GM21737 (cell line): ENCODE measurements around the gene COX7B.
"Not testable (repeated sequence)": the region's sequence is repeated elsewhere in the genome, so short reads cannot be mapped to it uniquely, and the experiment has no call there.

Experiments
- ATAC-seq: cut with Tn5 transposase; IDR thresholded peaks from one replicate; pipeline ENCODE4 v1.9.1; 2021; ENCODE audit warnings: mild to moderate bottlenecking, moderate library complexity; ENCODE audit not compliant: unreplicated experiment

The COX7B gene, protein sequence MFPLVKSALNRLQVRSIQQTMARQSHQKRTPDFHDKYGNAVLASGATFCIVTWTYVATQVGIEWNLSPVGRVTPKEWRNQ

DNA sequence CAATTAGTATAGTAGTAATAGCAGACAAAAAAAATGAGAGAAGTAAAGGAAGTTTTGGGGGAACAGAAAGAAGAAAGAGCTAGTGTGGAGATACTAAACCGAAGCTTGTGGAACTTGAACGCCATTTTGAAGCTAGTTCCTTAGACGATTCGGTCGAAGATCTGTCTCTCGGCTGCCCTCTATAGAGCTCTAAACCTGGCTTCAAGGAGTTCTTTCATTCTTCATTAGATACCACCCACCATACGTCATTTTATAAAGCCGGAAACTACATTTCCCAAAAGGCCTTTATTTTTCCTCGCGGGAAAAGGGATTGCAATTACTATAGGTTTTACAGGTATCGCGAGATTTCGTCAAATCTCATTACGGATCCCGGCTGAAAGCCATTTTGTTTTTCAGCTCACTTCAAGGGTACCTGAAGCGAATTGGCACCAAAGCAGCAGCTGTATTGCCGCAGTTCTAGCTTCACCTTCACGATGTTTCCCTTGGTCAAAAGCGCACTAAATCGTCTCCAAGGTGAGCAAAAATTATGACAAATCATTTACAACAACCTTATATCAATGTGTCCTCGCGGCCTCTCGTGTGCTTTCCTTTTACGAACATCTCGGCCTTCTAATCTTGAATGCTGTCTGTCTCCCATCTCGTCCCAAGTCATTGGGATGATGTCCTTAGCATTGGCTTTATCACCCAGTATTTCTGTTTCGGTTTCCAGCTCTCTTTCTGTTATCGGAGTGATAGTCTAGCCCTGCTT is at the start of gene COX7B:
TSS of gene COX7B (plus strand) at position 388 of the 748 bp plus-strand sequence. CDS start at position 474, 86 bp downstream.
- ATAC-seq: peak; percentile 66

- ATAC-seq: no peak
Measured at GRCh38 chrX:77875372-77875771, 23.9 kb upstream of the COX7B start.

DNA sequence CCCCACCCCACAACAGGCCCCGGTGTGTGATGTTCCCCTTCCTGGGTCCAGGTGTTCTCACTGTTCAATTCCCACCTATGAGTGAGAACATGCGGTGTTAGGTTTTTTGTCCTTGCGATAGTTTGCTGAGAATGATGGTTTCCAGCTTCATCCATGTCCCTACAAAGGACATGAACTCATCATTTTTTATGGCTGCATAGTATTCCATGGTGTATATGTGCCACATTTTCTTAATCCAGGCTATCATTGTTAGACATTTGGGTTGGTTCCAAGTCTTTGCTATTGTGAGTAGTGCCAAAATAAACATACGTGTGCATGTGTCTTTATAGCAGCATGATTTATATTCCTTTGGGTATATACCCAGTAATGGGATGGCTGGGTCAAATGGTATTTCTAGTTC is 17.9 kb upstream of the COX7B start:
- ATAC-seq: not testable (repeated sequence)

DNA sequence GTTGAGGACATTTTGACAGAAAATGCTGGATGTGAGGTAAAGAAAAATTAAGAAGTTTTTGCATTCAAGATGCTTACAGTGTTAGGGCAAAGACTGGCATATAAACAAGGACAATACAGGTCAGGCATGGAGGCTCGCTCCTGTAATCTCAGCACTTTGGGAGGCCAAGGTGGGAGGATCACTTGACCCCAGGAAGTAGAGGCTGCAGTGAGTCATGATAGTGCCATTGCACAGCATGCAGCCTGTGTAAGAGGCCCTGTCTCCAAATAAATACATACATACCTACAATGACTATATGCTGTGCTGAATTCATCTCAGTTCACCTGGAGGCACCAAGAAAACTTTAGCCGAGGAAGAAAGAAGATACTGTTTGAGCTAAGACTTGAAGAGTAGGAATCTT is 6.4 kb upstream of the COX7B start:
- ATAC-seq: no peak

DNA sequence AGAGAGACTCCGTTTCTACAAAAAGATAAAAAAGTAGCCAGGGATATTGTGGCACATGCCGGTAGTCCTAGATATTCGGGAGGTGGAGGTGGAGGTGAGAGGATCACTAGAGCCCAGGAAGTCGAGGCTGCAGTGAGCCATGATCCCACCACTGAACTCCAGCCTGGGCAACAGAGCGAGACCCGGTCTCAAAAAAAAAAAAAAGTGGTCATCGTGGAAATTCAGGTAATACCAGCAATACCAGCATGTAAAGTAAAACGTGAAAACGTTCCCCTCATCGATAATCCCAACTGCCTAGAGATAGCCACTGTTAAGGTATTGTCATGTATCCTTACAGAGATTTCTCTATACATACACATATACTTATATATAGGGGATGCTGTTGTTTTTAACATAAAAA is 5.6 kb upstream of the COX7B start:
- ATAC-seq: no peak

GRCh38 chrX:77894921-77895886 is 4.1 kb upstream of the COX7B start, which contains the start of gene MAGT1:
TSS of gene MAGT1 (minus strand) at chrX:77895435. CDS start at chrX:77895410, 25 bp downstream.
- peak; percentile 86 for ATAC-seq

DNA sequence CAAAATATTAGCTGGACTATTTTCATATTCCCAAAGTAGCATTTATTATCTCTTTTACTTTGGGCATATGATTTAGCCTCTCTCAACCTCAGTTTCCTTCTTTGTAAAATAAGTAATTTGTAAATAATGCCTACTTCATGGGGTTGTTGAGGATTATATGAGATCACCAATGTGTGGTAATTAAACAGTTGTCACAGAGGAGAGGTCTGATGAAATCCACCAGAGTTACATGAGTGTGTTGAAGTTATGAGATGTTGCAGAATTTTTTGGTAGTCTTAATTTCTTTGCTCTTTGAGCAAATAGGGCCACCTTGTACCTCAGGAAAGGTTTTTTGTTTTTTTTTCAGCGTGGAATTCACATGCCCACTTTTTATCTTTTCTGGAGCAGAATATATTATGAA is 1.4 kb downstream of the COX7B start:
- ATAC-seq: no peak

DNA sequence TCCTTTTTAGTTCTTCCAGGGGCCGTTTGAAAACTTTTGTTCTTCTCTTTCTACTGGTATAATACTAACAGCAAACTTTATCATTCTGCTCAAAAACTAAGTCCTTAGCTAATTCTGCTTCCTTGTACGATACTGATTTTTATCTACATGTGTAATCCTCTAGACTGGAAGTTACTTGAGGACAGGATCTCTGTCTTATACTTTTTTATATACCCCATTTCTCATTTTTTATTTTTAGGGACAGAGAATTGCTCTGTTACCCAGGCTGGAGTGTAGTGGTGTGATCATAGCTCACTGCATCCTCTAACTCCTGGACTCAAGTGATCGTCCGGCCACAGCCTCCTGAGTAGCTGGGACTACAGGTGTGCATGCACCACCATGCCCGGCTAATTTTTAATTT is 2.2 kb downstream of the COX7B start:
- no peak for ATAC-seq

DNA sequence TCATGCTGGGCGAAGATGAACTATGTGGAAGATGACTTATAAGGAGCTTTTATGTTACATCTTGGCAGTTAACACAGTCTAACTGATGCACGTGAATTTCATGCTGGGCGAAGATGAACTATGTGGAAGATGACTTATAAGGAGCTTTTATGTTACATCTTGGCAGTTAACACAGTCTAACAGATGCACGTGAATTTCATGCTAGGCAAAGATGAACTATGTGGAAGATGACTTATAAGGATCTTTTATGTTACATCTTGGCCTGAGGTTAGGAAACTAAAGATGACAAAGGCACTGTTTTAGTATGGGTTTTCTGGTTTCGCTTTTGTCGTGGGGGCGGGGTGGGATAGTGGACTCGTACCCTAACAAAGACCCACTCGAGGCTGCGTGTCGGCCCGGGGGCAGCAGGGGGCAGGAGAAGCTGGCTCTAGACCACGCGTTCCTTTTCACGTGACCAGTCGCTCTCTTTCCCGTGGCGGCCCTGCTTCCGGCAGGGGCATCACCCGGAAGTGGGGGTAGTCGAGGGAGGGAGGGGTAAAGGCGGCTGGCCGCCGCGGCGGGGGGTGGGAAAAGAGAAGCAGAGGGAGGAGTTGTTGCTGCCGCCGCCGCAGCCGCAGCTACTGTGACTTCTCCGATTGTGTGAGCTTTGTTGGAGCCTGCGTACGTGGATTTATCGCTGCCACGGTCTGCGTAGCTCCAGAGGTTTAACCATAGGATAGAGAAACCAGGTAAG is 11.0 kb downstream of the COX7B start, which contains the start of gene ATP7A:
TSS of gene ATP7A (plus strand) at position 586 of the 733 bp plus-strand sequence. CDS start 60,949 bp downstream, outside the sequence.
- peak; percentile 97 for ATAC-seq

DNA sequence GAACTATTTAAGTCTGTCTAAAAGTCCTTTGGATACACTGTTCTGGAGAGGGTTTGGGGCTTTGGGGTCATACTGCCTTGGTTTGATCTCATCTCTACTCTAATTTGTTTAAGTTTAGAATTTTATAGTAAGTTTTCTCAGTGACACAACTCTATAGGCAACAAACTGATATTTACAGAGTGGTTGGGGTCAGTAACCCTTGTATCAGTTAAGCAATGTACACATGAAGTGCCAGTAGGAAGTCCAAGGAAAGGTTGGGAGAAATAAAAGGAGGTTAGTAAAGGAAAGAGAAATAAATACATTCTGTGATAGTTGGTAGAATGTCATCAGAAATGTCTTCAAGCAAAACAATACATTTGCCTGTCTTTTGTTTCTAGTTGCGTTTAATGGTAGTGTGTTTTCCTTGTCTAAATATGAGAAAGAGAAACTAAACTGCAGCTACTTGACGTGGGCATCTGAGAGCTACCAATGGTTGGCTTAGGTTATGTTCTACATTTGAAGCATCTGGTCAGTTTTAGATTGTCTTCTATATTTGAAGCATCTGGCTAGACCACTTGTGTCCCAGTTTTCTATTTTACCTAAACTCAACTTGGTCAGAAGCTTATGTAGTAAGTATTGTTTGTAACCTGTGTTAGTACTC is 18.1 kb downstream of the COX7B start:
- no peak for ATAC-seq

DNA sequence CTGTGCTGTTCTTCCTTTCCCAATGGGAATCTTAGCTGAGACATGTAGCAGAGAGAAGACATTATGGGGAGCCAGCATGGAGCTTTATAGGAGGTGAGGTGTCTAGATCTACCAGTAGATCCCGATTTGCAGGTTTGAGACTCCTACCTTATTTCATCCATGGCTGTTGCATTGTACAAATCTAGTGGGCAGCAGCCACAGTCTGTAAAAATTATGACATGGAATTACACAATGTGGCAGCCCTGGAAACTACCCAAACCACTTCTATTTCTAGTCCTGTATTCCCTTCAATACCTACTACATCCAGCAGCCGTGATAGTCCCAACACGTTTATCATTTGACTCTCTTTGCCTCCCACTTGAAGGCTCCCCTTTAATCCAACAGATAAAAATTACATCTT is 19.3 kb downstream of the COX7B start:
- no peak for ATAC-seq

DNA sequence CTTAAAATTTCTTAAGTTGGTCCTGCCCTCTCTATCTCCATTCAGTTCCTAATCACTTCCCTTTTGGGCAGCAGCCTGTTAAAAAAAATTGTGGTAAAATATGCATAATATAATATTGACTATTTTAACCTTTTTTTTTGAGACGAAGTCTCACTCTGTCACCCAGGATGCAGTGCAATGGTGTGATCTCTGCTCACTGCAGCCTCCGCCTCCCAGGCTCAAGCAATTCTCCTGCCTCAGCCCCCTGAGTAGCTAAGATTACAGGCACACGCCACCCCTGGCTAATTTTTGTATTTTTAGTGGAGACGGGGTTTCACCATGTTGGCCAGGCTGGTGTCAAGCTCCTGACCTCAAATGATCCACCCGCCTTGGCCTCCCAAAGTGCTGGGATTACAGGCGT is 20.1 kb downstream of the COX7B start:
- ATAC-seq: not testable (repeated sequence)

GRCh38 chrX:77922787-77923186 is 23.5 kb downstream of the COX7B start:
- ATAC-seq: no peak

DNA sequence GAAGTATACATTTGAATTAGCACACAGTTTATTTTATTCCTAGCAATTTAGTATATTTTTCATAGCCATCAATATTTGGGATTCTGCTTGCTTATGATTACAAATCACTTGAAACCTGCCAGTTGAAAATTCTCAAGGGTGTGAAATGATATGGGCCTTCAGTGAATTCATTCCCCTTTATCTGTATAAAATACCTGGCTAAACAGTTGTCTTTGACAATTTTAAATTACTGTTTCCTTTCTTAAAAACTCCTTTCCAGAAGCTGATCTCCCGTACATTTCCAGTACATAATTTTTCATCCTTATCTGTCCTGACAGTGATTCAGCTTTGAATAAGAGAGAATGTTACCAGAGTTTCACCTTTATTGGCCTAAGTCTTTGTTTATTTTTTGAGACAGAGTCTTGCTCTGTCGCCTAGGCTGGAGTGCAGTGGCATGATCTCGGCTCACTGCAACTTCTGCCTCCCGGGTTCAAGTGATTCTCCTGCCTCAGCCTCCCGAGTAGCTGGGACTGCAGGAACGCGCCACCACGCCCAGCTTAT is 25.1 kb downstream of the COX7B start:
- no peak for ATAC-seq

DNA sequence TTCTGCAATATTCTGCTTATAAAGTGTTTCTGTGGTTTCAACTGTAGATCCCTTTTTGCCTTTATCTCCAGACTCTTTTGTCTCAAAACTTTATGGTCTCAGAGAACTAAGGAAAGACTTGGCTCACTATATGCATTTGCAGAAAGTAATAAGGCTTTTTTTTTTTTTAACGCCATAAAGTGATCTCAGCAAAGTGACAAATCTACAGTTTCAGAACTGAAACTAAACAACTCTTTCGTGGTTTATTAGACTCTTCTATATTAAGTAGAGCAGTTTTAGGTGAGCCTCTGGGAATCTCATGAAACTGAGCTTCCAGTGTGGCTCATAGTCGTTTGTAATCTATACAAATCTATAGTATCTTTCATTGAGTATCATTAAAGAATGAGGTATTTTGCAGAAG is 26.5 kb downstream of the COX7B start:
- ATAC-seq: no peak

DNA sequence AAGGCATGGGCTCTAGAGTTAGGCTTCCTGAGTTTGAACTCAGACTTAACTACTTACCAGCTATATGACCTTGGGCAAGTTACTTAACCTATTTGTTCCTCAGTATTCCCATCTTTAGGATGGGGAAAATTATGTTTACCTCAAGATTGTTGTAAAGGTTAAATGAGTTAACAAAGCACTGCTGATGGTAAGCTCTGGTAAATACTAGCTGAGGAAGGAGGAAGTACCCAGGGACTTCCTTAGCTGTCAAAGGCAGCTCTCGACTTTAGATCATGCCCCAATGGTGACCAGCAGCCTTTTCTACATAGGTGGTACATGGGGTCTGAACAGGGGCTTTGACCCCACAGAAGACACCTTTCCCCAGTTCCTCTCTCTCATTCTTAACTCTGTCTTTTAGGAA is 31.3 kb downstream of the COX7B start:
- no peak for ATAC-seq

GRCh38 chrX:77935886-77936285 is 36.6 kb downstream of the COX7B start:
- ATAC-seq: no peak

DNA sequence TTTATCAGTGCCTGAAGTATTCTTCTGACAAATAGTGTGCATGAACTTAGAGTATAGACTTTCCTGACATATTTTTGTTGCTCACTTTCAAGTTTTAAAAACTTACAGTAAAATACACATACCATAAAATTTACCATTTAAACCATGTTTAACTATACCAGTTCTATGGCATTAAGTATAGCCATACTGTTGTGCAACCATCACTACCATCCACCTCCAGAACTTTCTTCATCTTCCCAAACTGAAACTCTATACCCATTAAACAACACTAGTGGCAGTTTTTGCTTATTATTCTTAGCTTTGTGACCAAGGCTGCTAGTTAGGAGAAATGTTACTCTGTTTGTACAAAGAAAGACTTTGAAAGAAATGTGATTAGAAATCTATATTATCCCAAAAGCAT is 37.0 kb downstream of the COX7B start:
- ATAC-seq: no peak

GRCh38 chrX:77937291-77937690 is 38.0 kb downstream of the COX7B start:
- no peak for ATAC-seq

GRCh38 chrX:77938083-77938680 is 38.9 kb downstream of the COX7B start:
- no peak for ATAC-seq
